Measurements from ENCODE around the gene MKRN3. TPM values are rescaled to one million over a fixed set of nuclear protein-coding genes. Genes with fewer than 3 reads are reported as not detected.
A peak's percentile ranks its signal among the peaks of the same experiment; 100 is the strongest.

MKRN3 gene
- total RNA-seq, 2 donors from 2014 or later = 1.8 TPM; not detected in 1

GRCh38 chr15:23532024-23532423 is 33.5 kb upstream of the MKRN3 start:
- H3K27ac ChIP-seq = no peak overlapping the region
- no peak for DNase-seq (ENCODE audit: low spot score)
- no peaks in the 10 kb centered on the region for H3K4me1 ChIP-seq (replicated peaks)
- no peaks in the 10 kb centered on the region for H3K27me3 ChIP-seq (replicated peaks; ENCODE audit: insufficient read depth)
- H3K9me3 ChIP-seq = no peaks in the 10 kb centered on the region
- 52% methylated on average over 4 of the region's 4 CpGs for WGBS
- H3K36me3 ChIP-seq = no peaks in the 10 kb centered on the region
- no peak overlapping the region for H3K4me3 ChIP-seq
- intact Hi-C loops (cut with DNase I) = no loop called here
- TF ChIP-seq CTCF (IDR thresholded peaks at IDR 0.05) (no peak), POLR2AphosphoS5 (IDR thresholded peaks at IDR 0.05) (no peak), POLR2A (IDR thresholded peaks at IDR 0.05) (no peak)

- Histone ChIP-seq H3K27me3 (replicated peaks; ENCODE audit: insufficient read depth) (no peaks in the 10 kb centered on the region), H3K4me3 (no peak overlapping the region), H3K9me3 (no peaks in the 10 kb centered on the region), H3K36me3 (no peaks in the 10 kb centered on the region), H3K4me1 (replicated peaks) (no peaks in the 10 kb centered on the region), H3K27ac (no peak overlapping the region)
- DNase-seq (ENCODE audit: low spot score) = no peak
- intact Hi-C loops (cut with DNase I) = no loop called here
- 74% methylated on average over 3 of the region's 3 CpGs for WGBS
- TF ChIP-seq POLR2AphosphoS5 (IDR thresholded peaks at IDR 0.05) (no peak), CTCF (IDR thresholded peaks at IDR 0.05) (no peak), POLR2A (IDR thresholded peaks at IDR 0.05) (no peak)
Measured at GRCh38 chr15:23536659-23537058, 28.8 kb upstream of the MKRN3 start.

GRCh38 chr15:23538648-23539047 is 26.8 kb upstream of the MKRN3 start:
- intact Hi-C loops (cut with DNase I) = no loop called here
- H3K27me3 ChIP-seq (replicated peaks; ENCODE audit: insufficient read depth) = no peaks in the 10 kb centered on the region
- H3K4me3 ChIP-seq = no peak overlapping the region
- H3K36me3 ChIP-seq = no peaks in the 10 kb centered on the region
- H3K27ac ChIP-seq = no peak overlapping the region
- WGBS = 61% methylated on average over 4 of the region's 4 CpGs
- no peaks in the 10 kb centered on the region for H3K4me1 ChIP-seq (replicated peaks)
- no peak for TF ChIP-seq POLR2AphosphoS5 (IDR thresholded peaks at IDR 0.05)
- no peak for TF ChIP-seq POLR2A (IDR thresholded peaks at IDR 0.05)
- no peak for TF ChIP-seq CTCF (IDR thresholded peaks at IDR 0.05)
- H3K9me3 ChIP-seq = no peaks in the 10 kb centered on the region
- no peak for DNase-seq (ENCODE audit: low spot score)

GRCh38 chr15:23539892-23540291 is 25.6 kb upstream of the MKRN3 start:
- Histone ChIP-seq H3K27me3 (replicated peaks; ENCODE audit: insufficient read depth) (no peaks in the 10 kb centered on the region), H3K27ac (no peak overlapping the region), H3K9me3 (no peaks in the 10 kb centered on the region), H3K4me1 (replicated peaks) (no peaks in the 10 kb centered on the region), H3K36me3 (no peaks in the 10 kb centered on the region), H3K4me3 (no peak overlapping the region)
- TF ChIP-seq CTCF (IDR thresholded peaks at IDR 0.05) (no peak), POLR2A (IDR thresholded peaks at IDR 0.05) (no peak), POLR2AphosphoS5 (IDR thresholded peaks at IDR 0.05) (no peak)
- DNase-seq (ENCODE audit: low spot score) = no peak
- intact Hi-C loops (cut with DNase I) = no loop called here
- 71% methylated on average over 4 of the region's 4 CpGs for WGBS

GRCh38 chr15:23546158-23546557 is 19.3 kb upstream of the MKRN3 start:
- no peaks in the 10 kb centered on the region for H3K36me3 ChIP-seq
- H3K4me1 ChIP-seq (replicated peaks) = no peaks in the 10 kb centered on the region
- TF ChIP-seq CTCF (IDR thresholded peaks at IDR 0.05) (no peak), POLR2AphosphoS5 (IDR thresholded peaks at IDR 0.05) (peak; percentile 85)
- no peak overlapping the region for H3K27ac ChIP-seq
- no peaks in the 10 kb centered on the region for H3K27me3 ChIP-seq (replicated peaks; ENCODE audit: insufficient read depth)
- H3K9me3 ChIP-seq = no peaks in the 10 kb centered on the region
- intact Hi-C loops (cut with DNase I) = no loop called here
- no peak overlapping the region for H3K4me3 ChIP-seq
- DNase-seq (ENCODE audit: low spot score) = peak; percentile 21

All from prostate gland (tissue), 2 donors.